HG02884 (cell line): Measurements from ENCODE around the gene IL17C.

Experiments
- ATAC-seq: cut with Tn5 transposase; IDR thresholded peaks from one replicate; pipeline ENCODE4 v1.9.1; 2021; ENCODE audit warnings: mild to moderate bottlenecking, moderate library complexity; ENCODE audit not compliant: unreplicated experiment

IL17C gene

DNA sequence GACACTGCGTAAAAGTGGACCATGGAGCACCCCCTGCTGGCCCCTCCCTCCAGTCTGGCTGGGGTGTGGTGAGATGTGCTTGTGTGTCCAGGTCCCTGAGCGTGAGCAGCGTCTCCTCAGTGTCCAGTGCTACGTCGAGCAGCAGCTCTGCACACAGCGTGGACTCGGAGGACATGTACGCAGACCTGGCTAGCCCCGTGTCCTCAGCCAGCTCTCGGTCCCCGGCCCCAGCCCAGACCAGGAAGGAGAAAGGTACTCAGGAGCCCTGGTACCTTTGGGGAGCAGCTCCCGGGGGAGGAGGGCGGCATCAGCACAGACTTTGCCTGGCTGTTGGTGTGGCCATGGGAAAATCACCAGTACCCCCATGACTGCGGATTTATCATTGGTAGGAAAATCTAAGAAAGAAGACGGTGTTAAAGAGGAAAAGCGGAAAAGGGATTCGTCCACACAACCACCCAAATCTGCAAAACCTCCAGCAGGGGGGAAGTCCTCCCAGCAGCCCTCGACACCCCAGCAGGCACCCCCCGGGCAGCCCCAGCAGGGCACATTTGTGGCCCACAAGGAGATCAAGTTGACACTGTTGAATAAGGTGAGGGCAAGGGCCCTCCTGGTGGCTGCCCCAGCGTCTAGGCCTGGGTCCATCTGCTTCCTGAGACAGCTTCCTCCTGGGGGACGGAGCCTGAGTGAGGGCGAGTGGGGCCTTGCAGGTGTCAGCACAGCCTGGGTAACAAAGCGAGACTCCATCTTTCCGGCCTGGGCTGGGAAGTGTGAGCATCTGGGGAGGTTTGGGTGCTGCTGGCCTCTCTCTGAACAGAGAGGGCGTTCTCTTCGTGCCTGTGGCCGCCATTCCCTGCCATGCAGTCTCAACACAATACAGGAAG lies 10.6 kb upstream of the IL17C start:
- ATAC-seq = no peak

DNA sequence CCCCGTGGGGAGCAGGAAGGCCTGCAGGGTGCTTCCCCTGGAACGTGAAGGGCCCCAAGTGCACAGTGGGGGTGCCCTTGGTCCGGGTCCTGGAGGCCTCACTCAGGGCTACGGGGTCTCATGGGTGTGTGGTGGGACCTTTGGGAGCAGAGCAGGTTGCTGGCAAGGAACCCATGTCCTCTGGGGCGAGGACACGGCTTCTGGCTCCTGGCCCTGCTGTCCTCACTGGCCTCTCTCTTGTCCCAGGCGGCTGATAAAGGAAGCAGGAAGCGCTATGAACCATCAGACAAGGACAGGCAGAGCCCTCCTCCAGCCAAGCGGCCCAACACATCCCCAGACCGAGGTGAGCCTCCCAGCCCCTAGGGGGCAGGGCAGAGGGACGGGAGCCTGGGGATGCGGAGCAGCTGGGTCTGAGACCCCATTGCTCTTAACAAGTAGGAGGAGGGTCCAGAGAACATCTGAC lies 9.8 kb upstream of the IL17C start:
- ATAC-seq = no peak

DNA sequence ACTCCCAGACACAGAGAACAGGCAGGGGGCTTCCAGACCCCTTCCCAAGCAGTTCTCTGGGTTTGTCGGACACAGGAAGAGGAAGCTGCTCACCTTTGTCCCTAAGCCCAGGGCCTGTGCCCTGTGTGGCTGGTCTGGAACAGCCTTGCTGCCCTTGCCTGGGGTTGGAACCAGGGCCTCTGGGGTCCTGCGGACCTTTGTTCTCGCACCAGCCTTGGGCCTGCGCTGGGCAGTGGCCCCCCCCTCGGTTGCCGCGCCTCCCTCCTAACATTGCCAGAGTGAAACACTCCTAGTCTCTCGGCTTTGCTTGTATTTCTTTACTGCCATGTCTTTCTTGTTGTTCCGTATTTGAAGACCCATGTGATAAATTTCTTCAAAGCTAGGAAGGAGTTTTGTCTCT lies 8.5 kb upstream of the IL17C start:
- no peak for ATAC-seq

DNA sequence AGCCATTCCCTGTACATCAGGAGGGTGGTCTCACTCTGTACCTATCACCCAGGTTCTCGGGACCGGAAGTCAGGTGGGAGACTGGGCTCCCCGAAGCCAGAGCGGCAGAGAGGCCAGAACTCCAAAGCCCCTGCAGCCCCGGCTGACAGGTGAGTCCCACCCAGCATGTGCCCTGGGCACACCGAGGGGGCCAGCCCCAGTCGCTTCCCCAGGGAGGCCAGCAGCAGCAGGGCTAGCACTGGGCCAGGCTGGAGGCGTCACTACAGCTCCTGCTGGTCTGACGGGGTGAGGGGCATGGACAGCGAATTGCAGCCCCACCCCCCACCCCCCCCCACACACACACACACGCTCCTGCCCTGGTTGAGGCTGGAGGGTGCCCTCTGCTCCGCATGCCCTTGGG lies 7.9 kb upstream of the IL17C start:
- no peak for ATAC-seq

DNA sequence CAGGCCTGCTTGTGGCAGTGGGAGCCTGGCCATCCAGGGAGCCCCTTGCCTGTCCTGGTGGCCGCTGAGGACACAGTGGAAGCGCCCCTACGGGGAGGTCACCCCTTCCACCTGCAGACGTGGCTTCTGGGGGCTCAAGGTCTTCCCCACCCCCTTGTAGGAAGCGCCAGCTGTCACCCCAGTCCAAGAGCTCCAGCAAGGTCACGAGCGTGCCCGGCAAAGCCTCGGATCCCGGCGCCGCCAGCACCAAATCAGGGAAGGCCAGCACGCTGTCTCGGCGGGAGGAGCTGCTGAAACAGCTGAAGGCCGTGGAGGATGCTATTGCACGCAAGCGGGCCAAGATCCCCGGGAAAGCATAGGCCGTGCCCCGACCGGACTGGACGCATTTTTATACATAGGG lies 7.4 kb upstream of the IL17C start:
- ATAC-seq = no peak

DNA sequence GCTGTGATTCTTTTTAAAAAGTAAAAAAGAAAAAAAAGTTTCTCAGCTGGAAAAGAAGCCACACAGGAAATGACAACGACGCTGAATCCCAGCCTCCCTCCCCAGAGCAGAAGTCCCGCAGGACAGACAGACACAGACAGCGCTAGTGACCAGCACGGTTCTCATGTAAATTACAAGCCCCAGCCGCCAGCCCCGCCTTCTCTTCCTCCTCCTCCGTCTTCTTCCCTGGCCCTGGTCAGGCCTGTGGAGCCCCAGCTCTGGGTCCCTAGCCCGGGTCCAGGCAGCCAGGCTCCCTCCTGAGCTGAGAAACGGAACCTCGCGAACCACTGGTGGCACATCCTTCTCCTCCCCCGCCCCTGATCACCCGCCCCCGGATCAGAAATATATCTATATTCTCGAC lies 7.0 kb upstream of the IL17C start:
- no peak for ATAC-seq

DNA sequence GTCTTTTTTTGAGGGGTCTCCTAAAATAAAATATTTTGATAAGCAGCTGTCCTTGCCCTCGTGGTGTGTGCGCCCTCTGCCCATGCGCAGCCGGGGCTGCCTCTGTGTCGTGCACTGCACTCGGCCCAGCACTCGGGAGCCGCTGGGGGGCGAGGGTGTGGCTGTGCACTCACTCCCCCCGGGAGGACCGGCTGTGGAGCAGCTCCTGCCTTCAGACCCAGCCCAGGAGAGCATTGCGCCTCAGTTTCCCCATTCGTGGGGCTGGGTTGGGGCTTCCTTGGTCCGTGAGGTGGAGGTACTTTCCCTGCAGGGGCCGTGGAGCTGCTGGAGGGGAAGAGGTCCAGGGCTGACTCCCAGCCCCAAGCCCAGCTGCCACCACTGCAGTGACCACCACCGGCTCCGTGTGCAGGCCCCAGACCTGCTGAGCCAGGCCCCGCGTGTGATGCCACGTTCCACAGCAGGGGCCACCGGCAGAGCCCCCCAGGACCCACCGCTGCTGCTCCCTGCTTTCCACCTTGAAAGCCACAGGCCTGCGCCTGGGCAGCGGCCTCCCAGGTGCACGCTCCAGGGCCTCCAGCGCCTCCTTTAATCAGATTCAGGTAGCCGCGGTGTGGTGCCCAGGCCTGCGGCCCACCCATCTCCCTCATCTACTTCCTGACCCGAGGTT lies 6.3 kb upstream of the IL17C start:
- ATAC-seq = no peak

DNA sequence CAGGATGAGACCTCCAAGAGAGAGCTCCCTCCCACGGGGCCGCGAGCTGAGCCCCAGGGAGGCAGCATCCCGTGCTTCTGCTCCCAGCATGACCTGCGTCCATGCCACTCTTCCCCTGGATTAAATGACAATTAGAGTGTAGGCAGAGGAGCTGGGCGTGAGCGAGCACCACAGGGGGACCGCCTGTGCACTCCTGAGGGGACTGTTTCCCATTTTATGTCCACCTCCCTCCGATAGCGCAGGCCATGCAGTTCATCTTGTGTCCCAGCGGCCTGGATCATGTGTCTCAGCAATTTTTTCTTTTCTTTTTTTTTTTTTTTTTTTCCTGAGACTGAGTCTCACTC lies 5.8 kb upstream of the IL17C start:
- ATAC-seq = no peak

DNA sequence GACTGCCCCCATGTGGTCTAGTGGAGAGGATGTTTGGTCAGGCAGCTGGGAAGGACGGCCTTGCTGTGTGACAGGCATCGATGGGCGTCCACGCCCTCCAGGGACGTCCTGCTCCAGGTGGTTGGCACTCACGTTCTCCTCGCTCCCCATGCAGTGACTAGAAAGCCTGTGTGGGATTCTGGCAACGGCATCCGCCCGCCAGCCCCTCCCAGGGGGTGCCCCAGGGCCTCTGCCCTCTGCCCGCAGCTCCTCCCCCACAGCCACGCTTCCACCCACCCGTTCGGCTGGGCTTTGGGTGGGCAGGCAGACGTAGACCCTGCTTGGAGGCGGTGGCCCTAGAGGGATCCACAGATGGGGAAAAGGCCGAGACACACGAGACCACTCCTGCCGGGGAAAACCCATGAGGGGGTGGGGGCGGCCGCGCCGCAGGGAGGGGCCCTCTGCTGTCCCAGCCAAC lies 4.7 kb upstream of the IL17C start:
- no peak for ATAC-seq

DNA sequence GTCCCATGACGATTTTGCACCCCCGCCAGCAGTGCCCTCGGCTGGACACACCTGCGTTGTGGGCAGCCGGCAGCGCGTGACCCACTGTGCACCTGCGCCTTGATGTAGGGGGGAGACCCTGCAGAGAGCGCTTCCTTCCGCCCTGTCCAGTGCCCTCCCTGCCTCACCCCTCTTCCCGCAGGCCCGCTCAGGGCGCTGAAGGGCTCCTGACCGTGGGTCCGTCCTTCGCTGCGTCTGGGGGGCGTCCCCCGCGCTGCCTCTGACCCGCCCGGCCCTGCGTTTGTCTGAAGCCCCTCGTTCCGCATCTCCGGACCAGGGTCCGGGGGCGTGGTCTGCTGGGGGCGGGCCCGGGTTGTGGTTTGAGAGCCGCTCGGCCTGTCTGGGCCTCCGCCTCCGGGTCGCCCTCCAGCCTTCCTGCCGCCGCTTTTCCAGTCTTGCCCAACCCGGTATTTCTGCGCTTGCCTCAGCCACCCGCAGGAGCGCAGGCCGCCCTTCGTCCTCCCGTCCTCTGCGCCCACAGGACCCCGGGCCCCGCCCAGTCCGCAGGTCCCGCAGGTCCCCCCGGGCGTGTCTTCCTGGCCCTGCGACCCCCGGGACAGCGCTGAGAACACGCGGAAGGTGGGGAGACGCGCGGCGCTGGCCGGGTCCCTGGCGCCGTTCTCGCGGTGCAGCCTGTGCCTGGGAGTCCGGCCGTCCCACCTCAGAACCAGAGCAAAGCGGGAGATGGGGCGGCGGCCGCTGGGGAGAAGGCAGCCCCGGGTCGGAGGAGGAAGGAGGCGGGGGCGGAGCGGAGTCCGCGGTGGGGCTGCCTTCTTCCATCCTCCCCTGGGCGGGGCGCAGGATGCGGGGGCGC lies 4.0 kb upstream of the IL17C start:
- no peak for ATAC-seq

DNA sequence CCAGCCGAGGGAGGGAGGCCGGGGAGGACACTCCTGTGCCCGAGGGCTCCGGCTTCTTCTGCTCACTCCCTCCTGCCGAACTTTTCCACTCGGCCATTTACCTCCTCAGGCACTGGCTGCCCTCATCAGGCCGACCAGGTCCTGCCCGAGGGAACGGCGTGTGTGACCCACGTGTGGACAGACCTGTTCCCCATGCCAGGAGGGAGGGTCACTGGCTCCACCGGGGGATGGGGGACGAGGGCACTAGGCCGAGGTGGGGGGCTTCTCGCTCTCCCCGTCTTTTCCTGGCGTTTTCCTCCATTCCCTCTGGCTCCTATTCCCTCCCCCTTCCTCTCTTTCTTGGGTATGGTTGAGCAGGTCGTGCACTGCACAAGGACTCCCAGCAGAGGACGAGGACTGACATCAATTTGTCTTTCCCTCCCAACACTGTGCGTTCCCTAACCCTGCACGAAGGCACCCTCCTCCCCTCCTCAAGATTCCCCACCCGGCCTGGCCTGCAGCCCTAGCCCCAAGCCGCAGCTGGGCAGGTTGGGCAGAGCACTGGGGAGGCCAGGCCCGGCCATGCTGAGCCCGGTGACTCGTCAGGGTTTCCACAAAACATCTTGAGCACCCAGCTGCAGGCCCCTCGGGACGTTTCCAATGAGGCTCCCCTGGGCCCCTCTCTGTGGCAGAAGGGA lies 3.2 kb upstream of the IL17C start:
- no peak for ATAC-seq

DNA sequence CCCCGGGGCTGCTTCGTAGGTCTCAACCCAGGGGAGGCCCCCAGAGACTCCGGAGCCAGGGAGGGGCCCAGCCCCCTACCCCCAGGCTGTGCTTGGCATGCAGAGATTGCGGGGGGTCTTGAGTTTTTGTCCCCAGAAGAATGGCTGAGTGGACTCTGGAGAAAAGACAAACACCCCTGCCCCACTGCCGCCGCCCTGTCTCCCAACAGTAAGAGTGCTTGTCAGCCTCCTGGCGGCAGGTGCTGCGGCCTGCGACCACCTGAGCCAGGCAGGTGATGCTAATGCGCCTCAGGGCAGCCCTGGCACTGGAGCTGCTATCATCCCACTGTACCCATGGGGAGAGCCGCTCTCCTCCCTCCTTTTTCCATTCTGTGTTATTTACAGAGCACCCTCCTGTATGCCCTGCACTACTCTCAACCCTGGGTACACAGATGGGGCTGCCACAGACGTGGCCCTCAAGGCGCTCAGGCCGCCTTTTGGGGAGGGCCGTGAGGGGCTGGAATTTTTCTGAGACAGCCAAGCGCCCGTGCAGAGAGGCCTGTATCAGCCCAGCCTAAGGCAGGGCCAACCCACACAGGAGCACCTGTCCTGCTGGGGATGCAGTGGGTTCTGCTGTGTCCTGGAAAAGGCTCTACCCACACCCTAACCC lies 2.6 kb upstream of the IL17C start:
- ATAC-seq = no peak

DNA sequence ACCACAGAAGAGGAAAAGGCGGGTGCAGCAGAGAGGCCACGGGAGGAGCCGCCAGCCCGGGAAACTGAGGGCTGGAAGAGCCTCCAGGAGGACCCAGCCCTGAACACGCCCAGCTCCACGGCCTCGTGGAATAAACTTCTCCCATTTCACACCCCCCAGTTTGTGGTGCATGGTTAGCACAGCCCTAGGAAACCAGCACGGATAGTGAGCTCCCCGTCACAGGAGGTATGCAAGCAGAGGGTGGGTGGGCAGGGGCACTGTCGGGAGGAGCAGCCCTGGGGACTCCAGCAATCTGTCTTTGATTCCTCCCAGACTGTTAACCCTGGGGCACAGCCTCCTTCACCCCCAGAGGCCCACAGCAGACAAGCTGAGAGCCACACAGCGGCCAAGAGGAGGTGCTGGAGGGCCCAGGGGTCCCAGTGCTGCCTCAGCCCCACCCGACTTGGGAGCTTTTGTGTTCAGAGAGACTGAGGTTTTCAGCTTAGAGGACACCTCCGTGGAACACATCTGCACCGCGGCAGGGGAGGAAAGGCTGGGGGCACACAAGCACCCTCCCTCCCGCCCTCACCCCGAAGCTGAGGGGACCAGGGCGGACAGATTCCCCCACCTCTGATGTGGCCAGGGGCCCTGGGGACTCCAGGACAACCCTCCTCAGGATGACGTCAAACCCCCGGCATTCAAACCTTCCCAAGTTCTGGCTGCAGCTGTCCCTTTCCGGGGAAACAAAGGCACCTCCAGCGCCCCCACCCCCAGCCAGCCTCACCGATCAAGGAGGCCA lies 1.7 kb upstream of the IL17C start:
- ATAC-seq = no peak

DNA sequence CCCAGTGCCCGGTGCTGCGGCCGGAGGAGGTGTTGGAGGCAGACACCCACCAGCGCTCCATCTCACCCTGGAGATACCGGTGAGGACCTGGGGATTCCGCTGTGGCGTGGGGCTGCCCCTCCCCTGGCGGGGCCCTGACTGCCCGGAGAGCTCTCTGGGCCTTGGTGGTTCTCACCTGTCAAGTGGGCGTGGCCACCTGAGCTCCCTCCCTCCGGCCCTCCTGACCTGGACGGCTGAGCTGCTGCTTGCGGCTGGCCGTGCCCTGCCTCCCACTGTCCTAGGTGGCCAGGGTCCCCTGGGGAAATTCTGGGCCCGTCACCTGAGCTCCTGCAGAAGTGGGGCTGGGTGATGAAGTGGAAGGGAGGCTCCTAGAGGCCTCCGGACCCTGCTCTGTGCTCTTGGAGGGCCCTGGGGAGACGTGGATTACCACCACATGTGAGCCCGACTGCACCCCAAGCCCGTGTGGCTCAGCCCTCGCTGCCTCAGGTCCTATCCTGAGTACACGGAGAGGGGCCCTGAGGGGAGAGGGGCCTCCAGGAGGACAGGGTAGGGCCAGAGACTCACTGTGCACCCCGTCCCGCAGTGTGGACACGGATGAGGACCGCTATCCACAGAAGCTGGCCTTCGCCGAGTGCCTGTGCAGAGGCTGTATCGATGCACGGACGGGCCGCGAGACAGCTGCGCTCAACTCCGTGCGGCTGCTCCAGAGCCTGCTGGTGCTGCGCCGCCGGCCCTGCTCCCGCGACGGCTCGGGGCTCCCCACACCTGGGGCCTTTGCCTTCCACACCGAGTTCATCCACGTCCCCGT lies 1.1 kb downstream of the IL17C start:
- no peak for ATAC-seq

DNA sequence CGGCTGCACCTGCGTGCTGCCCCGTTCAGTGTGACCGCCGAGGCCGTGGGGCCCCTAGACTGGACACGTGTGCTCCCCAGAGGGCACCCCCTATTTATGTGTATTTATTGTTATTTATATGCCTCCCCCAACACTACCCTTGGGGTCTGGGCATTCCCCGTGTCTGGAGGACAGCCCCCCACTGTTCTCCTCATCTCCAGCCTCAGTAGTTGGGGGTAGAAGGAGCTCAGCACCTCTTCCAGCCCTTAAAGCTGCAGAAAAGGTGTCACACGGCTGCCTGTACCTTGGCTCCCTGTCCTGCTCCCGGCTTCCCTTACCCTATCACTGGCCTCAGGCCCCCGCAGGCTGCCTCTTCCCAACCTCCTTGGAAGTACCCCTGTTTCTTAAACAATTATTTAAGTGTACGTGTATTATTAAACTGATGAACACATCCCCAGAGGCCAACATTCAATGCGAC lies 1.7 kb downstream of the IL17C start:
- ATAC-seq = no peak

DNA sequence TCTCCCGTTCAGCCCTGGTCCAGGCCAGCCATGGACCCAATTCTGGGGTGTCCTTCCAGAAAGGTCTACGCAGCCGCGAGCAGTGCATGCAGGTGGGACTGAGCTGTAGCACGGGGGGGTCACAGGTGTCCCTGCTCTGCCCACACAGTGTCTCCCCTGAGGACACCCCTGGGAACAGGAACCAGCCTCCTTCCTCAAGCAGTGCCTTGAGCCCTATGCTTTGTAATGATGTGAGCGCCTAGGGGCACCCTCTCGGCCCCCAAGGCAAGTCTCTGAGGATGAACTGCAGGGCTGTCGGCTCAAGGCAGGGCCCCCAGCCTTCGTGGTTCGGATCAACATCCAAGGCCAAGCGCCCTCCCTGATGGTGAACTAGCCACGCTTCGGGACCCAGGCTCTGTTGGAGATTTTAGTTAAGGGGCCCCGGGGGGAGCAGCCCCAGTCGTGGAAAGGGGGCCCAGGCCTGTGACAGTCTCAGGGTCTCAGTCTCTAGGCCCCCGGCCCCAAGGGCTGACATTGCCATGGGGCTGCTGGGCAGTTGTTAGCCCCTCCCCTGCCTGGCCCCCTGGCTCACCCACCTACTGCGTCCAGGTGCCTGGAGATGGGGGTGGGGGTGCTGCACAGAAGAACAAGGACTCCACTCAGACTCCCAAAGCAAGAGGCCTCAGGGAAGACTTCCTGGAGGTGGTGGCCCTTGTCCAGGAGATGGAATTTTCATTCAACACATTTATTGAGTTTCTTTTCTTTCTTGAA lies 2.3 kb downstream of the IL17C start:
- ATAC-seq = no peak

DNA sequence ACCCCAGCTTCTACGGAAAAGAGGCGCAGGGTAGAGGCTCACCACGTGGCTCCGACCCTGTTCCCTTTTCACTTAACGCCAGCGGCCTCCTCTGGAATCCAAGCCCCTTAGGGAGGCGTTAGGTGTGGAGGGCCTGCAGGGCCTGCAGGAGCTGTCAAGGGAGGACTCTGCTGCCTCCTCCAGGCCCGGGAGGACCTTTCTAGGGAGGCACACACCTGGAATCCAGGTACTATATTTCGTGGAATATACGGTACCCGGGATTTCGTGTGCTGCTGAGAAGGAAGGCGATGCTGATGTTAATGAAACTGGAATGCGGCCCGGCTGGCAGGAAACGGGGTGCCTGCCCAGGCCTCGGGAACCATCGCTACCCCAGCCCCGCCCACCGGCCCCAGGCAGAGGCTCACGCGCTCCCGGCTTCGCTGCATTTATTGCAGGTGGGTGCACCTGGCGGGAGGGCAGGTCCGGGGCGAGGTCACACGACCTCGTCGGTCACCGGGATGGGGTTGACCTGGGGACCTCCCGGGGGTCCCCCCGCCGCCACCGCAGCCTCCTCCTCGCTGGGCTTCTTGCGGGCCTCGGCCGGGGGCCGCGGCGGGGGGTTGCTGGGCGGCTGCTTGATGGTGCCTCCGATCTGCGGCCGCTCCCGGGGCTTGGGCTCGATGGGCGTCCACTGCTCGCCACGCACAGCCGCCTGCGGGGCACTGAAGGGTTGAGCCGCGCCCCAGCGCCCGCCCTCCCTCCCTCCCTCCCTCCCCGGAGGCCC lies 4.7 kb downstream of the IL17C start:
- no peak for ATAC-seq

DNA sequence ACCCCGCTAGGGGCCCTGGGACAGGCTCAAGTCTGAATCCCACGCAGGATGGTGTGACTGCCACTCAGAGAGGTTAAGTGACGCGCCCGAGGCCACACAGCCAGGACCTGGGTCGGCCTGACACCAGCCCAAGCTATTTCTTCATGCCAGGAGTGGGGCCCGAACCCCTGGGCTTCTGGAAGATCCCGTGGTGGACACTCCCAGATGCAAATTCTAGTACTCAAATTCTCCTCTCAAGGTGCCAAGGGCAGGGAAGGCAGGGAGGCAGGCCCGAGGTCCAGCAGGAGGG lies 5.2 kb downstream of the IL17C start:
- ATAC-seq = no peak
